Measurements from ENCODE around the gene GFOD2. TPM values are rescaled to one million over a fixed set of nuclear protein-coding genes. Genes with fewer than 3 reads are reported as not detected.
A peak's percentile ranks its signal among the peaks of the same experiment; 100 is the strongest.

Gene GFOD2
- total and polyA plus RNA-seq, 2 of the 13 experiments (the other 11 are each of a cell fraction or from before 2014, with no cell fraction given): 11.1 to 17.2 TPM

DNA sequence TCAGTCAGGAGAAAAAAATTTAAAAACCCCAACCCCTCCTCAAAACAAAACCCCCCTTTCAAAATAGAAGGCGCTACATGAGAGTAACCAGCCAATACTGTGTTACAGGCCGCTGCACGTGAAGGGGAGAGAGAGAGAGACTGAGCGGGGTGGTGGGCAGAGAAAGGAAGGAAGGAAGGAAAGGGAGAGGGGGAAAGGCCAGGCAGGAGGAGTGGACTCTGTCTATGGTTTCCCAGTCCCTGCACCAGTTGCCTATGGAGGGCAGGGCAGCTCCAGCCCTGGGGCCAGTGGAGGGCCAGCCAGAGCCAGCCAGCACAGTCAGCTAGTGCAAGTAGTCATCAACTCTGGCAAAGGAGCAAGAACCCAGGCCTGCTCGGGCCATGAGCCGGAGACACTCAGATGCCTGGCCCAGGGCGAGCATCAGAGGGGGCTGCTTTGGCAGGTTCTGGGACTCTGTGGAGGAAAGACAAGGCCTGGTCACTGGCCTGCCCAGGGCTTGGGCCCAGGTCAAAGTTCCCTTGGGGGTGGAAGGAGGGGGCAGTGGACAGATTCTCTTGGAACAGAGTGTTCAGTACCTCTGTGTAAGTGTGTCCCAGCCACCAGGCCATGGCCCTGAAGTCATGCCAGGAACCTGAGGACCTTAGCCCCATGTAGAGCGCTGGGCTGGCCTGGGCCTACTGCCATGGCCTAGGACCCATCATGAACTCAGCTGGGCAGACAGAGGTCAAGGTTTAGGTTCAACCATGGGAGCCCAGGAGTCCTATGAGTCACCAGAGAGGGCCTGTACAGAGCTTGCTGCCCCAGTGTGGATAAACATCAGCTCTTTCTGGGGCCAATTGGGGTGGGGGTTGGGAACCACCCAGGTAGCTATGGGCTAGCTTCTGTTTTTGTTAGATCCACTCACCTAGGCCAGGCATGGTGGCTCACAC, 7.3 kb upstream of the GFOD2 start (continued):
- no peak for TF ChIP-seq ZNF776 (CRISPR knock-in tag; IDR thresholded peaks at IDR 0.05)
- no peak for TF ChIP-seq KAT8 (CRISPR knock-in tag; IDR thresholded peaks at IDR 0.05)
- TF ChIP-seq ZMYM2 (CRISPR knock-in tag; IDR thresholded peaks at IDR 0.05): peak; percentile 23; the same call in 1 of the 2 replicates
- TF ChIP-seq, protein P1, sequence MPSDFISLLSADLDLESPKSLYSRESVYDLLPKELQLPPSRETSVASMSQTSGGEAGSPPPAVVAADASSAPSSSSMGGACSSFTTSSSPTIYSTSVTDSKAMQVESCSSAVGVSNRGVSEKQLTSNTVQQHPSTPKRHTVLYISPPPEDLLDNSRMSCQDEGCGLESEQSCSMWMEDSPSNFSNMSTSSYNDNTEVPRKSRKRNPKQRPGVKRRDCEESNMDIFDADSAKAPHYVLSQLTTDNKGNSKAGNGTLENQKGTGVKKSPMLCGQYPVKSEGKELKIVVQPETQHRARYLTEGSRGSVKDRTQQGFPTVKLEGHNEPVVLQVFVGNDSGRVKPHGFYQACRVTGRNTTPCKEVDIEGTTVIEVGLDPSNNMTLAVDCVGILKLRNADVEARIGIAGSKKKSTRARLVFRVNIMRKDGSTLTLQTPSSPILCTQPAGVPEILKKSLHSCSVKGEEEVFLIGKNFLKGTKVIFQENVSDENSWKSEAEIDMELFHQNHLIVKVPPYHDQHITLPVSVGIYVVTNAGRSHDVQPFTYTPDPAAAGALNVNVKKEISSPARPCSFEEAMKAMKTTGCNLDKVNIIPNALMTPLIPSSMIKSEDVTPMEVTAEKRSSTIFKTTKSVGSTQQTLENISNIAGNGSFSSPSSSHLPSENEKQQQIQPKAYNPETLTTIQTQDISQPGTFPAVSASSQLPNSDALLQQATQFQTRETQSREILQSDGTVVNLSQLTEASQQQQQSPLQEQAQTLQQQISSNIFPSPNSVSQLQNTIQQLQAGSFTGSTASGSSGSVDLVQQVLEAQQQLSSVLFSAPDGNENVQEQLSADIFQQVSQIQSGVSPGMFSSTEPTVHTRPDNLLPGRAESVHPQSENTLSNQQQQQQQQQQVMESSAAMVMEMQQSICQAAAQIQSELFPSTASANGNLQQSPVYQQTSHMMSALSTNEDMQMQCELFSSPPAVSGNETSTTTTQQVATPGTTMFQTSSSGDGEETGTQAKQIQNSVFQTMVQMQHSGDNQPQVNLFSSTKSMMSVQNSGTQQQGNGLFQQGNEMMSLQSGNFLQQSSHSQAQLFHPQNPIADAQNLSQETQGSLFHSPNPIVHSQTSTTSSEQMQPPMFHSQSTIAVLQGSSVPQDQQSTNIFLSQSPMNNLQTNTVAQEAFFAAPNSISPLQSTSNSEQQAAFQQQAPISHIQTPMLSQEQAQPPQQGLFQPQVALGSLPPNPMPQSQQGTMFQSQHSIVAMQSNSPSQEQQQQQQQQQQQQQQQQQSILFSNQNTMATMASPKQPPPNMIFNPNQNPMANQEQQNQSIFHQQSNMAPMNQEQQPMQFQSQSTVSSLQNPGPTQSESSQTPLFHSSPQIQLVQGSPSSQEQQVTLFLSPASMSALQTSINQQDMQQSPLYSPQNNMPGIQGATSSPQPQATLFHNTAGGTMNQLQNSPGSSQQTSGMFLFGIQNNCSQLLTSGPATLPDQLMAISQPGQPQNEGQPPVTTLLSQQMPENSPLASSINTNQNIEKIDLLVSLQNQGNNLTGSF (CRISPR knock-in tag; IDR thresholded peaks at IDR 0.05): 0 out of 2 replicates have a peak, but pooled peaks have one; percentile 1
- no peak for TF ChIP-seq ZNF841 (CRISPR knock-in tag; IDR thresholded peaks at IDR 0.05; ENCODE audit: borderline replicate concordance)
- TF ChIP-seq, protein P2, sequence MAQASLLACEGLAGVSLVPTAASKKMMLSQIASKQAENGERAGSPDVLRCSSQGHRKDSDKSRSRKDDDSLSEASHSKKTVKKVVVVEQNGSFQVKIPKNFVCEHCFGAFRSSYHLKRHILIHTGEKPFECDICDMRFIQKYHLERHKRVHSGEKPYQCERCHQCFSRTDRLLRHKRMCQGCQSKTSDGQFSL (CRISPR knock-in tag; IDR thresholded peaks at IDR 0.05): no peak
- no peak for TF ChIP-seq FOXP1 (IDR thresholded peaks at IDR 0.05)
- TF ChIP-seq FOXP1 (CRISPR knock-in tag; IDR thresholded peaks at IDR 0.05): peak; percentile 44; the same call in 1 of the 2 replicates
- no peak for TF ChIP-seq PAF1 (CRISPR knock-in tag; IDR thresholded peaks at IDR 0.05)
- TF ChIP-seq, protein P3, sequence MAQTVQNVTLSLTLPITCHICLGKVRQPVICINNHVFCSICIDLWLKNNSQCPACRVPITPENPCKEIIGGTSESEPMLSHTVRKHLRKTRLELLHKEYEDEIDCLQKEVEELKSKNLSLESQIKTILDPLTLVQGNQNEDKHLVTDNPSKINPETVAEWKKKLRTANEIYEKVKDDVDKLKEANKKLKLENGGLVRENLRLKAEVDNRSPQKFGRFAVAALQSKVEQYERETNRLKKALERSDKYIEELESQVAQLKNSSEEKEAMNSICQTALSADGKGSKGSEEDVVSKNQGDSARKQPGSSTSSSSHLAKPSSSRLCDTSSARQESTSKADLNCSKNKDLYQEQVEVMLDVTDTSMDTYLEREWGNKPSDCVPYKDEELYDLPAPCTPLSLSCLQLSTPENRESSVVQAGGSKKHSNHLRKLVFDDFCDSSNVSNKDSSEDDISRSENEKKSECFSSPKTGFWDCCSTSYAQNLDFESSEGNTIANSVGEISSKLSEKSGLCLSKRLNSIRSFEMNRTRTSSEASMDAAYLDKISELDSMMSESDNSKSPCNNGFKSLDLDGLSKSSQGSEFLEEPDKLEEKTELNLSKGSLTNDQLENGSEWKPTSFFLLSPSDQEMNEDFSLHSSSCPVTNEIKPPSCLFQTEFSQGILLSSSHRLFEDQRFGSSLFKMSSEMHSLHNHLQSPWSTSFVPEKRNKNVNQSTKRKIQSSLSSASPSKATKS (CRISPR knock-in tag; IDR thresholded peaks at IDR 0.05): no peak
- peak; percentile 86 for TF ChIP-seq ZFY (CRISPR knock-in tag; IDR thresholded peaks at IDR 0.05)
- no peak for TF ChIP-seq MAFK (conservative IDR thresholded peaks at IDR 0.05 in 1 of 2, IDR thresholded peaks at IDR 0.05 in 1 of 2; ENCODE audit: low read length in 2 of 2)
- TF ChIP-seq ZFP1 (CRISPR knock-in tag; IDR thresholded peaks at IDR 0.05): no peak
- TF ChIP-seq FLYWCH1 (CRISPR knock-in tag; IDR thresholded peaks at IDR 0.05): no peak
- TF ChIP-seq, protein P4, sequence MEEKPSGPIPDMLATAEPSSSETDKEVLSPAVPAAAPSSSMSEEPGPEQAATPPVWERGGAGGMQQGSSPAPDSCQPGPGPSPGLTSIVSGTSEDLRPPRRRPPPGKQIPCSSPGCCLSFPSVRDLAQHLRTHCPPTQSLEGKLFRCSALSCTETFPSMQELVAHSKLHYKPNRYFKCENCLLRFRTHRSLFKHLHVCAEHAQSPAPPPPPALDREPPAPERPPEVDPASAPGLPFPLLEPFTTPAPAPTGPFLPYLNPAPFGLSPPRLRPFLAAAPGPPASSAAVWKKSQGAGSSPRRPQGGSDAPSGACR (CRISPR knock-in tag; IDR thresholded peaks at IDR 0.05): no peak
- no peak for TF ChIP-seq ZNF446 (CRISPR knock-in tag; IDR thresholded peaks at IDR 0.05)
- TF ChIP-seq ADNP (CRISPR knock-in tag; IDR thresholded peaks at IDR 0.05): no peak
- no peak for TF ChIP-seq KLF11 (CRISPR knock-in tag; IDR thresholded peaks at IDR 0.05)
- no peak for TF ChIP-seq ZNF44 (CRISPR knock-in tag; IDR thresholded peaks at IDR 0.05)
- TF ChIP-seq MTF2 (CRISPR knock-in tag; IDR thresholded peaks at IDR 0.05; ENCODE audit: borderline replicate concordance): no peak
- no peak for TF ChIP-seq ZNF34 (CRISPR knock-in tag; IDR thresholded peaks at IDR 0.05; ENCODE audit: borderline replicate concordance)
- TF ChIP-seq ARNTL (CRISPR knock-in tag; IDR thresholded peaks at IDR 0.05): no peak
- TF ChIP-seq KDM6A (CRISPR knock-in tag; IDR thresholded peaks at IDR 0.05; ENCODE audit: low read depth): peak; percentile 38; the same call in 1 of the 2 replicates
